Tibial nerve (tissue), 3 donors: ENCODE results near the gene ZNF521.

Experiments used
- EP300 ChIP-seq, 2 donors: sonication (generic); formaldehyde crosslinking; IDR thresholded peaks; one replicate each; pipeline ENCODE4 v1.6.1; 2017; ENCODE audit warnings: antibody characterized with exemption in 2 of 2, mild to moderate bottlenecking in 1 of 2
- POLR2A ChIP-seq, 2 donors: fragments of 450-650 bp; IDR thresholded peaks; one replicate each; pipeline ENCODE4 v1.6.1; 2017; ENCODE audit warnings: antibody characterized with exemption in 2 of 2, mild to moderate bottlenecking in 2 of 2, moderate library complexity in 2 of 2

DNA sequence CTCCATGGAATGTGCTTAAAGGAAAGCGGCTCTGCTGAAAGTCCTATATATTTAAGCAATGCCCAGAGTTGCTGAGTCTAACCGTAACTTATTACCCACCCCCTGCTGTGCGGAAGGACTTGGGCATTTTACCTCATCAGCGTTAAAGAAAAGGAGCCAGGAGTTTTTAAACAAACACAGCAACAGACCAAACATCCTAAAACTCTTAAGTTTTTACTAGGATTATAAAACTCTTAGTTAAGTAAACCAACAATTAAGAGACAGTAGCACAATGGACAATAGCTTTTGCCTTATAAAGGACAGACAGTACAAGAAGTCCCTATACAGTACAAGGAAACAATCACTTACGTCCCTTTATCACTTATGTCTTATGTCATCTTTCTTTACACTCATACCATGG, 90.2 kb downstream of the ZNF521 start:
- TF ChIP-seq POLR2A (IDR thresholded peaks at IDR 0.05) (no peak), EP300 (IDR thresholded peaks at IDR 0.05) (no peak)
